Nasal cavity respiratory epithelium epithelial cell of viscerocranial mucosa (primary cell): ENCODE data around the gene C12orf57. TPM values are rescaled to one million over a fixed set of nuclear protein-coding genes. Genes with fewer than 3 reads are reported as not detected.

Experiments used
- total RNA-seq: library from RNA; depleted of rRNA; stranded (reverse); fragments of >200 nt; gene quantifications from 2 replicates; pipeline ENCODE4 v1.2.3, GENCODE V29; 2014

C12orf57 gene
- total RNA-seq = 52.6 and 80.0 TPM in 2 replicates

GRCh38 chr12:6943722-6944380, at the start of gene C12orf57, which contains the start of gene RNU7-1:
C12orf57 (plus strand) TSS chr12:6944022; CDS start chr12:6944122, 100 bp downstream.
RNU7-1 (plus strand) TSS chr12:6943816.

GRCh38 chr12:6904280-6905276, 39.2 kb upstream of the C12orf57 start, which contains the start of gene LRRC23:
LRRC23 (plus strand) TSS chr12:6904822; CDS start chr12:6905634, 812 bp downstream.

GRCh38 chr12:6914246-6914946, 29.4 kb upstream of the C12orf57 start, which contains the start of gene ENO2:
ENO2 (plus strand) TSS chr12:6914580; CDS start chr12:6915833, 1,253 bp downstream.

GRCh38 chr12:6927379-6928021, 16.3 kb upstream of the C12orf57 start, which contains the start of gene ATN1:
ATN1 (plus strand) TSS chr12:6927959; CDS start chr12:6934002, 6,043 bp downstream.

DNA sequence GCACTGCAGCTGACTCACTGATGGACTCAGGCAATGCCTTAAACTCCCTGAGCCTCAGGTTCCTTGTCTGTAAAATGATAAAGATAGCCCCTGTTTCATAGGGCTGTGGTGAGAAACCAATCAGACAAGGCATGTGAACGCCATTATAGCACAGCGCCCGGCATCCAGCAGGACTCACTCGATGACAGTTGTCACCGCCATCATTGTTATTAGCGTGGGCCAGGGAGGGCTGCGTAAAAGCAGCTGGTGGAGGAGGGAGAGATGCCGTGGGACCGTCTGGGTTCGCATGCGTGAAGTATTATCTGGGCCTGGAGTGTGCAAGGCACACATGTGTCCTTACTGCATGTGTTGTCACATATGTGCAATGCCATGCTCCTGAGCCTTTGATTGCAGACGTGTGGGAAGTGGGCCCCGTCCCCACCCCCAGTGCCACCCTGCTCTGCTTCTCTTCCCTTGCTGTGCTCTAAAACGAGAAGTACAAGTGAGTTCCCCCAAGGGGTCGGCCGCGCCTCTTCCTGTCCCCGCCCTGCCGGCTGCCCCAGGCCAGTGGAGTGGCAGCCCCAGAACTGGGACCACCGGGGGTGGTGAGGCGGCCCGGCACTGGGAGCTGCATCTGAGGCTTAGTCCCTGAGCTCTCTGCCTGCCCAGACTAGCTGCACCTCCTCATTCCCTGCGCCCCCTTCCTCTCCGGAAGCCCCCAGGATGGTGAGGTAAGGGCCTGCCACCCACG, 7.2 kb downstream of the C12orf57 start, which contains the start of gene PTPN6:
Gene PTPN6, plus strand, starts transcription at position 546 of the 730 bp plus-strand sequence. Its CDS starts 157 bp downstream, at position 703.

Other genes starting within 250 kb of the C12orf57 start
- not detected in 2 replicates for gene PIANP, start 243.2 kb upstream of the C12orf57 start, total RNA-seq
- gene COPS7A, start 220.0 kb upstream of the C12orf57 start, total RNA-seq = 75.9 and 84.0 TPM in 2 replicates
- gene MLF2, start 190.9 kb upstream of the C12orf57 start, total RNA-seq = 150 and 159 TPM in 2 replicates
- 16.7 and 50.8 TPM in 2 replicates for gene PTMS, start 177.7 kb upstream of the C12orf57 start, total RNA-seq
- gene LAG3, start 171.5 kb upstream of the C12orf57 start, total RNA-seq = 0.07 TPM in 1 of 2 replicates, not detected in the other
- gene CD4, start 154.5 kb upstream of the C12orf57 start, total RNA-seq = 0.21 TPM in 1 of 2 replicates, not detected in the other
- under 0.01 TPM in 1 of 2 replicates, not detected in the other for gene GPR162, start 122.2 kb upstream of the C12orf57 start, total RNA-seq
- gene P3H3, start 115.6 kb upstream of the C12orf57 start, total RNA-seq = 18.8 and 20.6 TPM in 2 replicates
- gene GNB3, start 103.1 kb upstream of the C12orf57 start, total RNA-seq = 0.34 and 0.78 TPM in 2 replicates
- 0.57 and 0.68 TPM in 2 replicates for gene CDCA3, start 92.7 kb upstream of the C12orf57 start, total RNA-seq
- gene USP5, start 91.9 kb upstream of the C12orf57 start, total RNA-seq = 44.8 and 68.4 TPM in 2 replicates
- 571 and 622 TPM in 2 replicates for gene TPI1, start 76.5 kb upstream of the C12orf57 start, total RNA-seq
- gene SPSB2, start 70.7 kb upstream of the C12orf57 start, total RNA-seq = 5.6 and 15.0 TPM in 2 replicates
- 8.2 and 9.8 TPM in 2 replicates for gene LRRC23, start 39.2 kb upstream of the C12orf57 start, total RNA-seq
- gene ENO2, start 29.4 kb upstream of the C12orf57 start, total RNA-seq = 3.1 and 14.0 TPM in 2 replicates
- gene ATN1, start 16.1 kb upstream of the C12orf57 start, total RNA-seq = 5.1 and 27.6 TPM in 2 replicates
- gene RNU7-1, start 206 bp upstream of the C12orf57 start, total RNA-seq = not detected in 2 replicates
- gene PTPN6, start 7.3 kb downstream of the C12orf57 start, total RNA-seq = 12.3 and 17.4 TPM in 2 replicates
- 63.6 and 112 TPM in 2 replicates for gene PHB2, start 26.6 kb downstream of the C12orf57 start, total RNA-seq
- gene EMG1, start 26.9 kb downstream of the C12orf57 start, total RNA-seq = 42.0 and 88.2 TPM in 2 replicates
- 10.6 and 21.0 TPM in 2 replicates for gene LPCAT3, start 74.5 kb downstream of the C12orf57 start, total RNA-seq
- 3.1 and 66.9 TPM in 2 replicates for gene C1S, start 116.7 kb downstream of the C12orf57 start, total RNA-seq
- gene C1R, start 148.4 kb downstream of the C12orf57 start, total RNA-seq = 2.1 and 50.6 TPM in 2 replicates
- 10.6 and 23.3 TPM in 2 replicates for gene C1RL, start 165.2 kb downstream of the C12orf57 start, total RNA-seq
- gene RBP5, start 184.9 kb downstream of the C12orf57 start, total RNA-seq = not detected in 2 replicates
- gene CLSTN3, start 186.3 kb downstream of the C12orf57 start, total RNA-seq = 8.2 and 28.2 TPM in 2 replicates
- gene PEX5, start 245.7 kb downstream of the C12orf57 start, total RNA-seq = 31.1 and 32.7 TPM in 2 replicates